ENCODE measurements around the gene PPP2R2C. TPM values are rescaled to one million over a fixed set of nuclear protein-coding genes. Genes with fewer than 3 reads are reported as not detected.
A peak's percentile ranks its signal among the peaks of the same experiment; 100 is the strongest.

Gene PPP2R2C
- total and polyA plus RNA-seq, 12 donors, result 0.14 to 10.6 (median 4.2) TPM

DNA sequence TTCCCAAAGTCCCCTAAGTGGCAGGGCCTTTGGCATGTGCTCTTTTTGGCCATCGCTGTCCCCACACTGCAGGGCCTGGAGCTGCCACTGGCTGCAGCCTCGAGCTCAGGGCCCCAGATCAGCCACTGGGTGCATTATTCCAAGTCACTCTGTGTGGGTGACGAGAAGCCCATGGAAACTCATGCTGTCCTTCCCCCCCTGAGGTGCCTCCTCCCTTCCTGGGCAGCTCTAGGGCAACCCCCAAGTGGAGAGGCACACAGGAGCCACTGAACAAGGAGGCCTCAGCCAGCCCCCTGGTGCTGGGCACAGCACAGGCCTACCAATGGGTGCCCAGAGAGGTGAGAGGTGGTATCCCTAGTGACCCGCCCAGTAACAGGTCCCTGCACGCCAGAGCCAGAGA lies 84.5 kb downstream of the PPP2R2C start:
- no peaks in the 10 kb centered on the region for H3K36me3 ChIP-seq
- no peaks in the 10 kb centered on the region for H3K9me3 ChIP-seq
- H3K4me1 ChIP-seq, result peaks cover 0 to 10% (median 0%) of the 10 kb centered on the region in 9 donors
- H3K27ac ChIP-seq, result no peak overlapping the region
- no peak for ATAC-seq
- no peak for DNase-seq
- TF ChIP-seq, protein P1, sequence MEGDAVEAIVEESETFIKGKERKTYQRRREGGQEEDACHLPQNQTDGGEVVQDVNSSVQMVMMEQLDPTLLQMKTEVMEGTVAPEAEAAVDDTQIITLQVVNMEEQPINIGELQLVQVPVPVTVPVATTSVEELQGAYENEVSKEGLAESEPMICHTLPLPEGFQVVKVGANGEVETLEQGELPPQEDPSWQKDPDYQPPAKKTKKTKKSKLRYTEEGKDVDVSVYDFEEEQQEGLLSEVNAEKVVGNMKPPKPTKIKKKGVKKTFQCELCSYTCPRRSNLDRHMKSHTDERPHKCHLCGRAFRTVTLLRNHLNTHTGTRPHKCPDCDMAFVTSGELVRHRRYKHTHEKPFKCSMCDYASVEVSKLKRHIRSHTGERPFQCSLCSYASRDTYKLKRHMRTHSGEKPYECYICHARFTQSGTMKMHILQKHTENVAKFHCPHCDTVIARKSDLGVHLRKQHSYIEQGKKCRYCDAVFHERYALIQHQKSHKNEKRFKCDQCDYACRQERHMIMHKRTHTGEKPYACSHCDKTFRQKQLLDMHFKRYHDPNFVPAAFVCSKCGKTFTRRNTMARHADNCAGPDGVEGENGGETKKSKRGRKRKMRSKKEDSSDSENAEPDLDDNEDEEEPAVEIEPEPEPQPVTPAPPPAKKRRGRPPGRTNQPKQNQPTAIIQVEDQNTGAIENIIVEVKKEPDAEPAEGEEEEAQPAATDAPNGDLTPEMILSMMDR (IDR thresholded peaks at IDR 0.05), result no peak
- intact Hi-C loops (cut with DNase I), result loop anchor here in 1 of 10 donors (10.0 kb wide), 1 partner anchor 127 kb away; no protein-coding TSS in a partner anchor
- WGBS, 2 donors, result 76 to 77% methylated on average over 5 of the region's 5 CpGs
- no peak overlapping the region for H3K4me3 ChIP-seq
- H3K27me3 ChIP-seq, result peaks cover 0 to 35% (median 5%) of the 10 kb centered on the region in 7 donors

DNA sequence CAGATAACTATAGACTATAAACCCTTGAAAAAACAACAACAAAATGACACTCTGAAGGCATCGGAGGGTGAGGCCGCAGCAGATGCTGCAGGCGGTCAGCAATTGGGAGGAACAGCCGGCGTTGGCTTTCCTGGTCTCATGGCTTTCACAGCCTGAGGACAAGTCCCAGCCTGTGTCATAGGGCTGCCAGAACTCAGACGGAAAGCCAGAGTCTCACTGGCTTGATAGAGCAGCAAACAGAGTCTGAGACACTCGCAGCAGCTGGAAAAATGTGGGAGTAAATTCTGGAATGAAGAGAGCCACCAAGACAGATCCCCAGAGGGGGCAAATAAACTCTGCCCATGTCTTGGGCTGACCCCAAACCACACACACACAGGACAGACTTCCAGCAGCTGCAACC lies 86.3 kb downstream of the PPP2R2C start:
- ATAC-seq (peak in 5 of 8 donors; percentile 43 to 73 (median 63)), DNase-seq (no peak)
- TF ChIP-seq, protein P1 (IDR thresholded peaks at IDR 0.05), result no peak
- intact Hi-C loops (cut with DNase I), result loop anchor here in 1 of 10 donors (10.0 kb wide), 1 partner anchor 129 kb away; no protein-coding TSS in a partner anchor
- no peak overlapping the region for H3K4me3 ChIP-seq
- peaks cover 0 to 45% (median 10%) of the 10 kb centered on the region in 7 donors for H3K27me3 ChIP-seq
- H3K27ac ChIP-seq, result no peak overlapping the region
- H3K4me1 ChIP-seq, result peaks cover 0 to 8% (median 0%) of the 10 kb centered on the region in 9 donors
- no peaks in the 10 kb centered on the region for H3K9me3 ChIP-seq
- no peaks in the 10 kb centered on the region for H3K36me3 ChIP-seq
- 51 to 59% methylated on average over 7 of the region's 7 CpGs for WGBS, 2 donors

DNA sequence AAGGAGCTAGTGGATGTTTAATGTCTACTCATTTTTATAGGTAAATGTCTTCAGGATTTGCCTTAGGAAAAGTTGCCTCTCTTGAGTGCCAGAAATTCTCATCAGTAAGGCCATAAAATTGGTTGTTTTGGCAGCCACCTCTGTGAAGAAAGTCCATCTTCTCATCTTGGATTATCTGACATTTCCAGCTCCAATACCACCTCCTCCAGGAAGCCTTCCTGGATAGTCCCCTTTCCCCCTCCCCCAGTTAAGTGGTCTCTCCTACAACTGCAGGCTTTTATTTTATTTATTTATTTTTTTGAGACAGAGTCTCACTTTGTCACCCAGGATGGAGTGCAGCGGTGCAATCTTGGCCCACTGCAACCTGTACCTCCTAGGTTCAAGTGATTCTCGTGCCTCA lies 87.1 kb downstream of the PPP2R2C start:
- ATAC-seq, result no peak
- Histone ChIP-seq H3K4me3 (no peak overlapping the region), H3K36me3 (no peaks in the 10 kb centered on the region), H3K27ac (no peak overlapping the region), H3K4me1 (peaks cover 0 to 2% (median 0%) of the 10 kb centered on the region in 9 donors), H3K27me3 (peaks cover 0 to 53% (median 16%) of the 10 kb centered on the region in 7 donors), H3K9me3 (no peaks in the 10 kb centered on the region)
- DNase-seq, result no peak
- intact Hi-C loops (cut with DNase I), result loop anchor here in 1 of 10 donors (10.0 kb wide), 1 partner anchor 130 kb away; no protein-coding TSS in a partner anchor
- TF ChIP-seq, protein P1 (IDR thresholded peaks at IDR 0.05), result no peak
- 88 to 91% methylated on average over 2 of the region's 2 CpGs for WGBS, 2 donors

DNA sequence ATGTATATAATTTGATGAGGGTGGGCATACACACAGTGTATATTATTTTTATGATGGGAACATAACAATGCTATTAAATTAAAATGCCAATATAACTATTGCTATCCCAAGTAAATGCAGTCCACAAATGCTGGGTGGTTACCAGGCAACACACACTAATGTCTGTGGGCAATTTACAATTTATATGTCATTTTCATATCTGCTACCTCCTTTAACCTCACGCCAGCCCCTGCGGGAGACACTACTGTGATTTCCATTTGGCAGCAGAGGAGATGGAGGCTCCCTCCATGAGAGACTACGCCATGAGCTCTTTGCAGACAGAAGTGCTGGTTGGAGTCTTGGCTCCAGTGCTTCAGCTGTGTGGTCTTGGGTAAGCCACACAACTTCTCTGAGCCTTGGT lies 87.9 kb downstream of the PPP2R2C start:
- ATAC-seq (no peak), DNase-seq (no peak)
- no peaks in the 10 kb centered on the region for H3K9me3 ChIP-seq
- TF ChIP-seq, protein P1 (IDR thresholded peaks at IDR 0.05), result no peak
- no peaks in the 10 kb centered on the region for H3K36me3 ChIP-seq
- peaks cover 0 to 55% (median 19%) of the 10 kb centered on the region in 7 donors for H3K27me3 ChIP-seq
- H3K27ac ChIP-seq, result no peak overlapping the region
- 86 to 88% methylated on average over 3 of the region's 3 CpGs for WGBS, 2 donors
- no peak overlapping the region for H3K4me3 ChIP-seq
- H3K4me1 ChIP-seq, result no peaks in the 10 kb centered on the region
- intact Hi-C loops (cut with DNase I), result loop anchor here in 1 of 10 donors (10.0 kb wide), 1 partner anchor 130 kb away; no protein-coding TSS in a partner anchor
